Astrocyte of the spinal cord (primary cell): Measurements from ENCODE around the gene ALOX15B.
A peak's percentile ranks its signal among the peaks of the same experiment; 100 is the strongest.
"Not testable (repeated sequence)": the region's sequence is repeated elsewhere in the genome, so short reads cannot be mapped to it uniquely, and the experiment has no call there.

Experiments
- DNase-seq: peaks from one replicate; pipeline ENCODE4 v3.0.0; 2011; ENCODE audit warnings: low read depth, low spot score
- H3K4me3 ChIP-seq: 2 replicates; pipeline ENCODE4 v1.5.1; 2011; ENCODE audit warnings: low read depth, mild to moderate bottlenecking, low read length, moderate library complexity
- CTCF ChIP-seq: IDR thresholded peaks from 2 replicates; pipeline ENCODE4 v1.5.1; 2012; ENCODE audit warnings: low read depth, mild to moderate bottlenecking, low read length, inconsistent platforms
- in situ Hi-C: cut with HindIII; loops from 2 replicates; pipeline ENCODE4 v1.10.0; 2017; ENCODE audit warnings: low sequenced_read_pairs

ALOX15B gene

GRCh38 chr17:8019665-8020650 is 18.9 kb upstream of the ALOX15B start:
- no peak for TF ChIP-seq CTCF
- in situ Hi-C loops = no loop called here
- peak; percentile 9 for DNase-seq
- no peak overlapping the region for H3K4me3 ChIP-seq

GRCh38 chr17:8020776-8021564 is 17.9 kb upstream of the ALOX15B start:
- in situ Hi-C loops = no loop called here
- DNase-seq = no peak
- no peak for TF ChIP-seq CTCF
- no peak overlapping the region for H3K4me3 ChIP-seq

GRCh38 chr17:8021565-8022359 is 17.1 kb upstream of the ALOX15B start:
- no peak for TF ChIP-seq CTCF
- H3K4me3 ChIP-seq = no peak overlapping the region
- in situ Hi-C loops = no loop called here
- DNase-seq = no peak

- H3K4me3 ChIP-seq = no peak overlapping the region
- in situ Hi-C loops = no loop called here
- TF ChIP-seq CTCF = no peak
- DNase-seq = no peak
These were observed 16.4 kb upstream of the ALOX15B start for GRCh38 chr17:8022360-8023003.

GRCh38 chr17:8024161-8024560 is 14.7 kb upstream of the ALOX15B start:
- H3K4me3 ChIP-seq, DNase-seq, in situ Hi-C loops: not testable (repeated sequence)

GRCh38 chr17:8025176-8025911 is 13.5 kb upstream of the ALOX15B start:
- no peak for TF ChIP-seq CTCF
- in situ Hi-C loops = no loop called here
- DNase-seq = no peak
- H3K4me3 ChIP-seq = no peak overlapping the region
